ENCODE data around the gene GRK3. TPM values are rescaled to one million over a fixed set of nuclear protein-coding genes. Genes with fewer than 3 reads are reported as not detected.
A peak's percentile ranks its signal among the peaks of the same experiment; 100 is the strongest.
"Not testable (repeated sequence)": the region's sequence is repeated elsewhere in the genome, so short reads cannot be mapped to it uniquely, and the experiment has no call there.

The GRK3 gene
- total RNA-seq, 1 donor from 2014 or later, result 2.4 TPM

- not testable (repeated sequence) for DNase-seq (ENCODE audit: low read depth)
Observed at GRCh38 chr22:25625747-25626623, 61.5 kb downstream of the GRK3 start.

- no peak for DNase-seq (ENCODE audit: low read depth)
Observed at GRCh38 chr22:25626624-25626990, 62.1 kb downstream of the GRK3 start.

- DNase-seq (ENCODE audit: low read depth), result no peak
Observed at GRCh38 chr22:25627271-25627852, 62.9 kb downstream of the GRK3 start.

- no peak for DNase-seq (ENCODE audit: low read depth)
Observed at GRCh38 chr22:25628494-25628893, 64.0 kb downstream of the GRK3 start.

GRCh38 chr22:25629613-25630012 is 65.1 kb downstream of the GRK3 start:
- DNase-seq (ENCODE audit: low read depth), result no peak

- peak; percentile 5 for DNase-seq (ENCODE audit: low read depth)
Observed at GRCh38 chr22:25630447-25630846, 66.0 kb downstream of the GRK3 start.

- no peak for DNase-seq (ENCODE audit: low read depth)
Observed at GRCh38 chr22:25636323-25636722, 71.8 kb downstream of the GRK3 start.

- no peak for DNase-seq (ENCODE audit: low read depth)
Observed at GRCh38 chr22:25637032-25637431, 72.6 kb downstream of the GRK3 start.

- no peak for DNase-seq (ENCODE audit: low read depth)
Observed at GRCh38 chr22:25637672-25638071, 73.2 kb downstream of the GRK3 start.

- peak; percentile 37 for DNase-seq (ENCODE audit: low read depth)
Observed at GRCh38 chr22:25638638-25639037, 74.2 kb downstream of the GRK3 start.

GRCh38 chr22:25641650-25642049 is 77.2 kb downstream of the GRK3 start:
- DNase-seq (ENCODE audit: low read depth), result no peak

GRCh38 chr22:25643232-25644000 is 78.9 kb downstream of the GRK3 start:
- no peak for DNase-seq (ENCODE audit: low read depth)

GRCh38 chr22:25644122-25644521 is 79.6 kb downstream of the GRK3 start:
- peak; percentile 13 for DNase-seq (ENCODE audit: low read depth)

GRCh38 chr22:25645266-25645665 is 80.8 kb downstream of the GRK3 start:
- no peak for DNase-seq (ENCODE audit: low read depth)

GRCh38 chr22:25645964-25646363 is 81.5 kb downstream of the GRK3 start:
- no peak for DNase-seq (ENCODE audit: low read depth)

- DNase-seq (ENCODE audit: low read depth), result no peak
Observed at GRCh38 chr22:25650833-25651232, 86.4 kb downstream of the GRK3 start.

- no peak for DNase-seq (ENCODE audit: low read depth)
Observed at GRCh38 chr22:25651332-25652085, 87.0 kb downstream of the GRK3 start.

GRCh38 chr22:25654676-25655075 is 90.2 kb downstream of the GRK3 start:
- DNase-seq (ENCODE audit: low read depth), result no peak

- DNase-seq (ENCODE audit: low read depth), result no peak
Observed at GRCh38 chr22:25655371-25655935, 91.0 kb downstream of the GRK3 start.

GRCh38 chr22:25656724-25657123 is 92.2 kb downstream of the GRK3 start:
- DNase-seq (ENCODE audit: low read depth), result no peak

GRCh38 chr22:25658633-25659032 is 94.2 kb downstream of the GRK3 start:
- no peak for DNase-seq (ENCODE audit: low read depth)

GRCh38 chr22:25659413-25659812 is 94.9 kb downstream of the GRK3 start:
- no peak for DNase-seq (ENCODE audit: low read depth)
